ENCODE results near the gene SCAF4.

- TF ChIP-seq, protein P1, sequence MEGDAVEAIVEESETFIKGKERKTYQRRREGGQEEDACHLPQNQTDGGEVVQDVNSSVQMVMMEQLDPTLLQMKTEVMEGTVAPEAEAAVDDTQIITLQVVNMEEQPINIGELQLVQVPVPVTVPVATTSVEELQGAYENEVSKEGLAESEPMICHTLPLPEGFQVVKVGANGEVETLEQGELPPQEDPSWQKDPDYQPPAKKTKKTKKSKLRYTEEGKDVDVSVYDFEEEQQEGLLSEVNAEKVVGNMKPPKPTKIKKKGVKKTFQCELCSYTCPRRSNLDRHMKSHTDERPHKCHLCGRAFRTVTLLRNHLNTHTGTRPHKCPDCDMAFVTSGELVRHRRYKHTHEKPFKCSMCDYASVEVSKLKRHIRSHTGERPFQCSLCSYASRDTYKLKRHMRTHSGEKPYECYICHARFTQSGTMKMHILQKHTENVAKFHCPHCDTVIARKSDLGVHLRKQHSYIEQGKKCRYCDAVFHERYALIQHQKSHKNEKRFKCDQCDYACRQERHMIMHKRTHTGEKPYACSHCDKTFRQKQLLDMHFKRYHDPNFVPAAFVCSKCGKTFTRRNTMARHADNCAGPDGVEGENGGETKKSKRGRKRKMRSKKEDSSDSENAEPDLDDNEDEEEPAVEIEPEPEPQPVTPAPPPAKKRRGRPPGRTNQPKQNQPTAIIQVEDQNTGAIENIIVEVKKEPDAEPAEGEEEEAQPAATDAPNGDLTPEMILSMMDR (conservative IDR thresholded peaks at IDR 0.05 in 1 of 2, IDR thresholded peaks at IDR 0.05 in 1 of 2; ENCODE audit: extremely low read depth in 1 of 2, insufficient read depth in 1 of 2, low read depth in 1 of 2, low read length in 2 of 2): no peak
- TF ChIP-seq EZH2 (IDR thresholded peaks at IDR 0.05; ENCODE audit: borderline replicate concordance, low read length): no peak
These were observed 25.4 kb downstream of the SCAF4 start for GRCh38 chr21:31706562-31706961.
